Nephron progenitor cell (in vitro differentiated cells): Measurements from ENCODE around the gene TNNT2.

Source experiments
- DNase-seq: peaks from one replicate; pipeline ENCODE4 v3.0.0; 2021
- H3K27ac Mint-ChIP-seq: 2 replicates; pipeline ENCODE4 v1.8.0; 2021; ENCODE audit warnings: mild to moderate bottlenecking, moderate library complexity, mixed read lengths
- H3K27me3 Mint-ChIP-seq: 2 replicates; pipeline ENCODE4 v1.8.0; 2021; ENCODE audit warnings: mild to moderate bottlenecking, low read depth, mixed read lengths; ENCODE audit not compliant: poor library complexity
- H3K36me3 Mint-ChIP-seq: 2 replicates; pipeline ENCODE4 v1.8.0; 2021; ENCODE audit warnings: low read depth, mixed read lengths
- H3K4me1 Mint-ChIP-seq: 2 replicates; pipeline ENCODE4 v1.8.0; 2021; ENCODE audit warnings: mixed read lengths
- H3K4me3 Mint-ChIP-seq: 2 replicates; pipeline ENCODE4 v1.8.0; 2021; ENCODE audit warnings: mild to moderate bottlenecking, moderate library complexity, mixed read lengths
- H3K9me3 Mint-ChIP-seq: 2 replicates; pipeline ENCODE4 v1.8.0; 2021; ENCODE audit warnings: mild to moderate bottlenecking, moderate library complexity, mixed read lengths
- TF ChIP-seq, protein P1 (sequence below): fragments of 200-600 bp; sonication (generic); IDR thresholded peaks from 2 replicates; pipeline ENCODE4 v1.5.0; 2021; ENCODE audit warnings: antibody characterized with exemption

TNNT2 gene

DNA sequence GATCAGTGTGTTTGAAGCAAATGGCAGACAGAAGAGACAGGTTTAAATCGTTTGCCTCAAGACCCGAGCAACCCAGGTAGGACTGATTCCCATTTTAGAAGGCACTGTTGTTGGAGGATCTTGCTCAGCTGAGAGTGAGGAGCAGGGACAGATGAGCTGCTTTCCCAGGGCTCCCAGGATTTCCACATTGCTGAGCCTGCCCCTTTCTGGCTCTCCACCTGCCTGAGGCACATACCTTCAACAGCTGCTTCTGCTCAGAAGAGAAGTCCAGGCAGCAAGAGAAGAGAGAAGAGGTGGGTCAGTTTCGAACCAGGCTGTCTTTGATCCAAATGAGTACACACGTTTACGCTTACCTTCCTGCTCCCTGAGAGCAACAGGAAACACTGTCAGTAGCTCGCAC is 5.7 kb downstream of the TNNT2 start:
- H3K36me3 Mint-ChIP-seq, result no peaks in the 10 kb centered on the region
- no peak overlapping the region for H3K4me3 Mint-ChIP-seq
- no peak for DNase-seq
- H3K9me3 Mint-ChIP-seq, result no peaks in the 10 kb centered on the region
- H3K27ac Mint-ChIP-seq, result no peak overlapping the region
- peaks cover 21% of the 10 kb centered on the region for H3K27me3 Mint-ChIP-seq
- TF ChIP-seq, protein P1, sequence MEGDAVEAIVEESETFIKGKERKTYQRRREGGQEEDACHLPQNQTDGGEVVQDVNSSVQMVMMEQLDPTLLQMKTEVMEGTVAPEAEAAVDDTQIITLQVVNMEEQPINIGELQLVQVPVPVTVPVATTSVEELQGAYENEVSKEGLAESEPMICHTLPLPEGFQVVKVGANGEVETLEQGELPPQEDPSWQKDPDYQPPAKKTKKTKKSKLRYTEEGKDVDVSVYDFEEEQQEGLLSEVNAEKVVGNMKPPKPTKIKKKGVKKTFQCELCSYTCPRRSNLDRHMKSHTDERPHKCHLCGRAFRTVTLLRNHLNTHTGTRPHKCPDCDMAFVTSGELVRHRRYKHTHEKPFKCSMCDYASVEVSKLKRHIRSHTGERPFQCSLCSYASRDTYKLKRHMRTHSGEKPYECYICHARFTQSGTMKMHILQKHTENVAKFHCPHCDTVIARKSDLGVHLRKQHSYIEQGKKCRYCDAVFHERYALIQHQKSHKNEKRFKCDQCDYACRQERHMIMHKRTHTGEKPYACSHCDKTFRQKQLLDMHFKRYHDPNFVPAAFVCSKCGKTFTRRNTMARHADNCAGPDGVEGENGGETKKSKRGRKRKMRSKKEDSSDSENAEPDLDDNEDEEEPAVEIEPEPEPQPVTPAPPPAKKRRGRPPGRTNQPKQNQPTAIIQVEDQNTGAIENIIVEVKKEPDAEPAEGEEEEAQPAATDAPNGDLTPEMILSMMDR, result no peak
- H3K4me1 Mint-ChIP-seq, result peaks cover 57% of the 10 kb centered on the region

DNA sequence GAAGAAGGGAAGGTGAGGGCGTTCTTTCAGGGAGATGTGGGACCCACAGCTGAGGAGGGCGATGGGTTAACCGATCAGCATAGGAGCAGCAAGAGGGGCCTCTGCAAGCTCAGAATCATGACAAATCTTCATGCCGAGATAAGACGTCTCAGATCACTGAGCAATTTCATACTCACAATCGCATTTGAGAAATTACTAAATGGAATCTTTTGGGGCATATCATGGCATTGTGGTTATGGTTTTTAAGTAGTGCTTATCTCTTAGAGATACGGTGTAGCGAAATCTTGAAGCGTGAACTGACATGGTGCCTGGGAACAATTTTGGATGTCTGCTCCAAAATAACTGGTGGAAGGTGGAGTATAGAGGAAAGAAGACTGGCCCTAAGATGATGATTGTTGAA is 6.2 kb downstream of the TNNT2 start:
- peaks cover 52% of the 10 kb centered on the region for H3K4me1 Mint-ChIP-seq
- TF ChIP-seq, protein P1, result no peak
- H3K27ac Mint-ChIP-seq, result no peak overlapping the region
- H3K9me3 Mint-ChIP-seq, result no peaks in the 10 kb centered on the region
- H3K4me3 Mint-ChIP-seq, result no peak overlapping the region
- H3K36me3 Mint-ChIP-seq, result no peaks in the 10 kb centered on the region
- no peak for DNase-seq
- peaks cover 21% of the 10 kb centered on the region for H3K27me3 Mint-ChIP-seq

DNA sequence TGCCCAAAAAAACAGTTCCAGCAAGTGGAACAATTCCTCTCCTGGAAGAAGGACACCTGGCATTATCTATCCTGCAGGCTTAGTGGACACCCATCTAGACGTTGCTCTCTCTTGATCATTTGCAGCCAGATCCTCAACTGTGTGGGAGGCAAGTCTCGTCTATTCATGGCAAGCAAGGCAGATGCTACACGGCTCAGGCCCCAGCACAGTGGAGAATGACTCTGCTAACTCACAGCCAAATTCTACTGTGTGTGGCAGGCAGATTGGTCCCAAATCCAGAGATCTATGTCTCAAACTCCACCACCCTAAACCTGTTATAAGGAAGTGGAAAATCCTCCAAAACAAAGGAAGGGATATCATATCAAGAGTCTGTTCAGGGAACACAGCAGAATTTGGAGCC is 7.0 kb downstream of the TNNT2 start:
- peaks cover 44% of the 10 kb centered on the region for H3K4me1 Mint-ChIP-seq
- H3K9me3 Mint-ChIP-seq, result no peaks in the 10 kb centered on the region

DNA sequence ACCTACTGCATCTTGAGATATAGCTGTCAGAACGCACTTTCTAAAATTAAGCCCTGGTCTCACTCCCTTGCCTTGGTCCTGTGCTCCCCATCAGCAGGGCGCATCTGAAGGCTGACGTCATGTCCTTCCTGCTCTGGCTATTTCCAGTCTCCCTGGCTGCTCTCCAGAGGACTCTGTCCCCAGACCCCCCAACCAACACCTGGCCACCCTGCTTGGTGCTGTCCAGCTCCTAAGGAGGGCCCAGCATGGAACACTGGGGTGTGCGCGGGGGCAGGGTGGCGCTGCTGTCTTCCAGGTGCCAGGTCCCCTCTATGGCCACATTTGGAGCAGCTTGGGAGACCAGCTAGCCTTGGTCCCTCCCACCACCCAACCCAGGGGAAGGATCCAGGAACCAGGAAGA is 8.3 kb downstream of the TNNT2 start:
- no peak overlapping the region for H3K27ac Mint-ChIP-seq
- peaks cover 24% of the 10 kb centered on the region for H3K27me3 Mint-ChIP-seq
- no peaks in the 10 kb centered on the region for H3K9me3 Mint-ChIP-seq
- TF ChIP-seq, protein P1, result no peak
- DNase-seq, result no peak
- H3K4me3 Mint-ChIP-seq, result no peak overlapping the region
- no peaks in the 10 kb centered on the region for H3K36me3 Mint-ChIP-seq
- peaks cover 38% of the 10 kb centered on the region for H3K4me1 Mint-ChIP-seq

More for the DNA sequence above, 7.0 kb downstream of the TNNT2 start:
- TF ChIP-seq, protein P1, result no peak
- Mint-ChIP-seq H3K27ac (no peak overlapping the region), H3K27me3 (peaks cover 22% of the 10 kb centered on the region), H3K36me3 (no peaks in the 10 kb centered on the region), H3K4me3 (no peak overlapping the region)
- no peak for DNase-seq

- Mint-ChIP-seq H3K36me3 (no peaks in the 10 kb centered on the region), H3K27me3 (peaks cover 25% of the 10 kb centered on the region), H3K4me3 (no peak overlapping the region), H3K4me1 (peaks cover 33% of the 10 kb centered on the region), H3K9me3 (no peaks in the 10 kb centered on the region), H3K27ac (no peak overlapping the region)
- TF ChIP-seq, protein P1, result no peak
- DNase-seq, result no peak
These were observed 10.8 kb downstream of the TNNT2 start for GRCh38 chr1:201366696-201367095.

DNA sequence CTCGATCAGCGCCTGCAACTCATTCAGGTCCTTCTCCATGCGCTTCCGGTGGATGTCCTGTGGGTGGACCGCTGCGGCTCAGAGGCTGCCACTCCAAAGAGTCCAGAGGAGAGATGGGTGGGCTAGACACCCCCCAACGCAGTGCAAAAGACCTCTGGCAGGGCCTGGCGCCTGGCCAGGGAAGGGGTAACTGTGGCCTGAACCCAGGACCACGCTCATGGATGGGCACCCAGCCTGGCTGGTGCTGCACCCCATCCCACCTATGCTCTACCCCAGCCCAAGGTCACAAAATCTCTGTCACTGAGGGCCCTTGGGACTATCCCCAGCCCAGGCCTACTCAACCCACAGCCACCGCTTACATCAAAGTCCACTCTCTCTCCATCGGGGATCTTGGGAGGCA is 12.2 kb downstream of the TNNT2 start:
- H3K4me1 Mint-ChIP-seq, result peaks cover 31% of the 10 kb centered on the region
- H3K4me3 Mint-ChIP-seq, result no peak overlapping the region
- no peaks in the 10 kb centered on the region for H3K9me3 Mint-ChIP-seq
- TF ChIP-seq, protein P1, result no peak
- peaks cover 25% of the 10 kb centered on the region for H3K27me3 Mint-ChIP-seq
- H3K36me3 Mint-ChIP-seq, result no peaks in the 10 kb centered on the region
- no peak for DNase-seq
- H3K27ac Mint-ChIP-seq, result no peak overlapping the region
